RCC 7860 (cell line): Measurements from ENCODE around the gene PTGES.
"Not testable (repeated sequence)": the region's sequence is repeated elsewhere in the genome, so short reads cannot be mapped to it uniquely, and the experiment has no call there.

Experiments
- DNase-seq: peaks from one replicate; pipeline ENCODE4 v3.0.0-alpha.2; 2015; ENCODE audit warnings: low spot score
- FAIRE-seq: peaks from 2 replicates; lab custom pipeline; 2012; peaks lifted over from hg19 to GRCh38; lab: Jason Lieb, UNC

The PTGES gene

GRCh38 chr9:129752900-129753729 is at the start of gene PTGES:
TSS of gene PTGES (minus strand) at chr9:129753042. CDS start at chr9:129753012, 30 bp downstream.
- FAIRE-seq (no peak), DNase-seq (peak; percentile 57)

GRCh38 chr9:129801504-129801903 is 48.7 kb upstream of the PTGES start:
- FAIRE-seq: no peak
- DNase-seq: no peak

GRCh38 chr9:129798973-129799372 is 46.1 kb upstream of the PTGES start:
- DNase-seq (no peak), FAIRE-seq (no peak)

- DNase-seq, FAIRE-seq: not testable (repeated sequence)
Measured at GRCh38 chr9:129796029-129796428, 43.2 kb upstream of the PTGES start.

GRCh38 chr9:129794549-129794948 is 41.7 kb upstream of the PTGES start:
- FAIRE-seq: no peak

GRCh38 chr9:129786481-129786880 is 33.6 kb upstream of the PTGES start:
- DNase-seq (no peak), FAIRE-seq (no peak)

More at GRCh38 chr9:129794549-129794948, 41.7 kb upstream of the PTGES start:
- no peak for DNase-seq

- FAIRE-seq (no peak), DNase-seq (no peak)
Measured at GRCh38 chr9:129785866-129786265, 33.0 kb upstream of the PTGES start.

GRCh38 chr9:129784970-129785369 is 32.1 kb upstream of the PTGES start:
- DNase-seq, FAIRE-seq: not testable (repeated sequence)

- DNase-seq (peak; percentile 52), FAIRE-seq (peak; percentile 75)
Measured at GRCh38 chr9:129783516-129784361, 30.9 kb upstream of the PTGES start.

- DNase-seq (peak; percentile 11), FAIRE-seq (no peak)
Measured at GRCh38 chr9:129781981-129782380, 29.1 kb upstream of the PTGES start.

GRCh38 chr9:129781131-129781530 is 28.3 kb upstream of the PTGES start:
- no peak for FAIRE-seq
- no peak for DNase-seq

GRCh38 chr9:129779560-129780190 is 26.8 kb upstream of the PTGES start:
- FAIRE-seq: no peak
- no peak for DNase-seq

- DNase-seq (no peak), FAIRE-seq (no peak)
Measured at GRCh38 chr9:129778469-129778868, 25.6 kb upstream of the PTGES start.

GRCh38 chr9:129777769-129778130 is 24.9 kb upstream of the PTGES start:
- DNase-seq (peak; percentile 32), FAIRE-seq (no peak)

GRCh38 chr9:129776938-129777768 is 24.3 kb upstream of the PTGES start:
- peak; percentile 99 for DNase-seq
- peak; percentile 91 for FAIRE-seq

- peak; percentile 16 for DNase-seq
- no peak for FAIRE-seq
Measured at GRCh38 chr9:129776566-129776937, 23.7 kb upstream of the PTGES start.

GRCh38 chr9:129776096-129776495 is 23.3 kb upstream of the PTGES start:
- not testable (repeated sequence) for DNase-seq, FAIRE-seq

- FAIRE-seq: no peak
- no peak for DNase-seq
Measured at GRCh38 chr9:129775448-129775798, 22.6 kb upstream of the PTGES start.

GRCh38 chr9:129774791-129775447 is 22.1 kb upstream of the PTGES start:
- DNase-seq (no peak), FAIRE-seq (no peak)
